Measurements from ENCODE around the gene NECAB2.
"Not testable (repeated sequence)": the region's sequence is repeated elsewhere in the genome, so short reads cannot be mapped to it uniquely, and the experiment has no call there.

The NECAB2 gene

GRCh38 chr16:83936581-83937165, 31.4 kb upstream of the NECAB2 start:
- no peak for DNase-seq (ENCODE audit: low read depth, low spot score)

- DNase-seq (ENCODE audit: low read depth, low spot score): no peak
Measured at GRCh38 chr16:83937267-83937666, 30.8 kb upstream of the NECAB2 start.

GRCh38 chr16:83937922-83938885, 29.8 kb upstream of the NECAB2 start:
- DNase-seq (ENCODE audit: low read depth, low spot score): no peak

GRCh38 chr16:83939266-83939855, 28.7 kb upstream of the NECAB2 start:
- DNase-seq (ENCODE audit: low read depth, low spot score): no peak

GRCh38 chr16:83940119-83940518, 27.9 kb upstream of the NECAB2 start:
- no peak for DNase-seq (ENCODE audit: low read depth, low spot score)

GRCh38 chr16:83940630-83941378, 27.2 kb upstream of the NECAB2 start:
- DNase-seq (ENCODE audit: low read depth, low spot score): peak; percentile 39

- DNase-seq (ENCODE audit: low read depth, low spot score): not testable (repeated sequence)
Measured at GRCh38 chr16:83941546-83941945, 26.5 kb upstream of the NECAB2 start.

- DNase-seq (ENCODE audit: low read depth, low spot score): no peak
Measured at GRCh38 chr16:83942074-83942473, 26.0 kb upstream of the NECAB2 start.

- no peak for DNase-seq (ENCODE audit: low read depth, low spot score)
Measured at GRCh38 chr16:83942815-83943515, 25.1 kb upstream of the NECAB2 start.

- no peak for DNase-seq (ENCODE audit: low read depth, low spot score)
Measured at GRCh38 chr16:83943516-83944050, 24.5 kb upstream of the NECAB2 start.

GRCh38 chr16:83945587-83945986, 22.5 kb upstream of the NECAB2 start:
- DNase-seq (ENCODE audit: low read depth, low spot score): no peak

- DNase-seq (ENCODE audit: low read depth, low spot score): no peak
Measured at GRCh38 chr16:83946154-83946780, 21.8 kb upstream of the NECAB2 start.

GRCh38 chr16:83946781-83947566, 21.1 kb upstream of the NECAB2 start:
- DNase-seq (ENCODE audit: low read depth, low spot score): no peak

- DNase-seq (ENCODE audit: low read depth, low spot score): no peak
Measured at GRCh38 chr16:83947642-83948234, 20.3 kb upstream of the NECAB2 start.

- no peak for DNase-seq (ENCODE audit: low read depth, low spot score)
Measured at GRCh38 chr16:83948914-83949723, 18.9 kb upstream of the NECAB2 start.

- no peak for DNase-seq (ENCODE audit: low read depth, low spot score)
Measured at GRCh38 chr16:83949724-83950001, 18.4 kb upstream of the NECAB2 start.

GRCh38 chr16:83950862-83951399, 17.1 kb upstream of the NECAB2 start:
- peak; percentile 37 for DNase-seq (ENCODE audit: low read depth, low spot score)

GRCh38 chr16:83951544-83951943, 16.5 kb upstream of the NECAB2 start:
- no peak for DNase-seq (ENCODE audit: low read depth, low spot score)

- DNase-seq (ENCODE audit: low read depth, low spot score): no peak
Measured at GRCh38 chr16:83952587-83952939, 15.5 kb upstream of the NECAB2 start.
